Left lobe of liver (tissue), 2 donors: Measurements from ENCODE around the gene PIM2. TPM values are rescaled to one million over a fixed set of nuclear protein-coding genes. Genes with fewer than 3 reads are reported as not detected.

Source experiments
- ATAC-seq: fragments of 200-7000 bp; cut with Tn5 transposase; one replicate; pipeline ENCODE4 v1.9.1; 2020; ENCODE audit warnings: mild to moderate bottlenecking, moderate library complexity
- DNase-seq: peaks from one replicate; pipeline ENCODE4 v3.0.0-alpha.2; 2020; ENCODE audit warnings: low spot score
- total RNA-seq: library from RNA; stranded (reverse); gene quantifications from one replicate; pipeline ENCODE4 v1.2.1, GENCODE V29; 2021
- donor health status: DM: no; HTN: no; CAD: no; lungs with moderate emphysema.
- donor health status: DM: no; HTN: yes; CAD: no.

Gene PIM2
- total RNA-seq, 1 donor from 2014 or later, result 3.8 TPM

- no peak for DNase-seq
- no peak for ATAC-seq
These were observed 17.7 kb upstream of the PIM2 start for GRCh38 chrX:48936429-48937053.

- no peak for DNase-seq
- ATAC-seq, result no peak
These were observed 16.5 kb upstream of the PIM2 start for GRCh38 chrX:48935301-48935670.

GRCh38 chrX:48934581-48935300 lies 15.9 kb upstream of the PIM2 start:
- ATAC-seq, result no peak
- no peak for DNase-seq

- DNase-seq (no peak), ATAC-seq (no peak)
These were observed 14.9 kb upstream of the PIM2 start for GRCh38 chrX:48933757-48934156.

DNA sequence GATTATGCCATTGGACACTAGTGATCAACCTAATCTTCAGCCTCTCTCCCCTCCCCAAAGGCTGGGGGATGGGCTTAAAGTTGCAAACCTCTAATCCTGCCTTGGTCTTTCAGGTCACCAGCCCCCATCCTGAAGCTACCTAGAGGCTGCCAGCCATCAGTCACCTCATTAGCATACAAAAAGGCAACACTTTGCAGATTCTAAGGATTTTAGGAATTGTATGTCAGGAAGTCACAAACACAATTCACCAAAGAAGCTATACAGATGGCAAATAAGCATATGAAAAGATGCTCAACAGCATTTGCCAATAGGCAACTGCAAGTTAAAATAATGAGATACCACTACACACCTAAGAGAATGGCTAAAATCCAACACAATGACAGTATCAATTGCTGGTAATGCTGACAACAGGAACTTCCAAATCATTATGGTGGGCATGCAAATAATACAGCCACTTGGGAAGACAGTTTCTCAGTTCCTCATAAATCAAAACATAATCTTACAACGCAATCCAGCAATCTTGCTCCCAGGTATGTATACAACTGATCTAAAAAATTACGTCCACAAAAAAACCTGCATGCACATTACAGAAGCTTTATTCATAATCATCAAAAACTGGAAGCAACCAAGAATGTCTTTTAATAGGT lies 9.0 kb upstream of the PIM2 start:
- ATAC-seq (no peak), DNase-seq (no peak)

GRCh38 chrX:48927123-48927522 lies 8.3 kb upstream of the PIM2 start:
- ATAC-seq (no peak), DNase-seq (no peak)

GRCh38 chrX:48924270-48924669 lies 5.4 kb upstream of the PIM2 start:
- DNase-seq (no peak), ATAC-seq (no peak)

GRCh38 chrX:48923771-48924170 lies 4.9 kb upstream of the PIM2 start:
- no peak for ATAC-seq
- DNase-seq, result no peak

DNA sequence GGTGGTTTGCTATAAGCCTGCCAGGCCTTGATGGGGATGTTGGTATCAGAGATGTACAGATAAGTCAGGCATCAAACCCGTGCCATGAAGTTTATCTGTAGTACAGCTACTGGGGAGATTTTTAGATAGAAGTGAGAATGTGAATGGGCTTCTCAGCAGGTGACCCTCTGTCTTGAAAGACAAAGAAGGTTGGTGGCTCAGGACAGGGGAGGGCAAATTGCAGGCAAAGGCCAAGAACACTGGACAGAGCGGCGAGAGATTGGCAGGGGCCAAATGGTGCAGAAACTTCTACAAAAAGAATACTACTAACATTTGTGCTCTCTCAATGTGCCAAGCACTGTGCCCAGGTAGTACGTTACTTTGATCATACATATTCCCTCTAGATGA lies 1.9 kb upstream of the PIM2 start:
- ATAC-seq, result no peak

DNA sequence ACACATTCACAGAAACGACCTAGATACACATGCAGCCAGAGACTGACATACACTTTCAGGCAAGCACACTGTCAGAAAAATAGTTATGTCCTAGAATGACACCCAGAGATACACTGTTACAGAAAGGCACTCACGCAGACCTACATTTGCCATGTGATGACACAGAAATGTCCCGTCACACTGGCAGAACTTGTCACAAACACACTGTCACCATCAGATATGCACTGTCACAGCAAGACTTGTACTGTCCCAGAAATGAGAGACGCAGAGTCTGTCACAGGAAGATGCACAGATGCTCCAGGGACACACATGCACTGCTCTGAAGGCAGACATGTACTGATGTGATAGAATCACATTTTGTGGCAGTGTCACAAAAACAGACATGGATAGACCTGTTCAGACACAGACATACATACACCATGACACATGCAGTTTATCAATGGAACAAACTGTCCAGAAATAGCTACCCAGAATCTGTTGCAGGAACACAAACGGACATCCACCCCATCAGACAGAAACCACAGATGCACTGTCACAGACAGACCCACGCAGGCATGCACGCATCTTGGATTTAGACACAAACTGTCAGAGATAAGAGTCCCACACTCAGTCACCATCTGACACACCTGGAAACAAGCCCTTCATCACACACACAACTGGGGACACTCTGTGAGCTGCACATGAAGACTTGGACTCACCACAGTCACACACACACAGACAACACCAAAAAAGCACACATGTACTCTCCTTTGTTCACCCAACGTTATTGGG lies 1.3 kb upstream of the PIM2 start:
- DNase-seq, result no peak
- ATAC-seq, result no peak

More for the DNA sequence above, 1.9 kb upstream of the PIM2 start:
- no peak for DNase-seq

- DNase-seq (no peak), ATAC-seq (peak; percentile 11)
These were observed 577 bp upstream of the PIM2 start for GRCh38 chrX:48919360-48919841.

DNA sequence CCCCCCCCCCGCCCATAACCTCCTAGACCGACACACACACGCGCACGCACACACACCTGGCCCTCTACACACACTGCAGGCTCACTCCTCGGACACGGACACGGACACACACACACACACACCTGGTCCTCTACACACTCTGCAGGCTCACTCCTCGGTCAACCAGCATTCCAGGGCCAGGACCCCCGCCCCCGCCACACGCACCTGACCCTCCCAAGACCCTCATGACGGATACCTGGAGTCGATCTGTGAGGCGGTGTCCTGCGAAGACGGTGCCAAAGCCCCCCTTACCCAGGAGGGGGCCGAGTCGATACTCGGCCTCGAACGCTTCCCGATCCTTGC lies 552 bp downstream of the PIM2 start:
- ATAC-seq (no peak), DNase-seq (no peak)

GRCh38 chrX:48917139-48918001 lies 1.5 kb downstream of the PIM2 start:
- DNase-seq (peak; percentile 88), ATAC-seq (peak; percentile 80)

GRCh38 chrX:48914593-48915493 lies 4.0 kb downstream of the PIM2 start:
- ATAC-seq, result no peak
- DNase-seq, result no peak

- DNase-seq (no peak), ATAC-seq (no peak)
These were observed 5.0 kb downstream of the PIM2 start for GRCh38 chrX:48913605-48914366.

DNA sequence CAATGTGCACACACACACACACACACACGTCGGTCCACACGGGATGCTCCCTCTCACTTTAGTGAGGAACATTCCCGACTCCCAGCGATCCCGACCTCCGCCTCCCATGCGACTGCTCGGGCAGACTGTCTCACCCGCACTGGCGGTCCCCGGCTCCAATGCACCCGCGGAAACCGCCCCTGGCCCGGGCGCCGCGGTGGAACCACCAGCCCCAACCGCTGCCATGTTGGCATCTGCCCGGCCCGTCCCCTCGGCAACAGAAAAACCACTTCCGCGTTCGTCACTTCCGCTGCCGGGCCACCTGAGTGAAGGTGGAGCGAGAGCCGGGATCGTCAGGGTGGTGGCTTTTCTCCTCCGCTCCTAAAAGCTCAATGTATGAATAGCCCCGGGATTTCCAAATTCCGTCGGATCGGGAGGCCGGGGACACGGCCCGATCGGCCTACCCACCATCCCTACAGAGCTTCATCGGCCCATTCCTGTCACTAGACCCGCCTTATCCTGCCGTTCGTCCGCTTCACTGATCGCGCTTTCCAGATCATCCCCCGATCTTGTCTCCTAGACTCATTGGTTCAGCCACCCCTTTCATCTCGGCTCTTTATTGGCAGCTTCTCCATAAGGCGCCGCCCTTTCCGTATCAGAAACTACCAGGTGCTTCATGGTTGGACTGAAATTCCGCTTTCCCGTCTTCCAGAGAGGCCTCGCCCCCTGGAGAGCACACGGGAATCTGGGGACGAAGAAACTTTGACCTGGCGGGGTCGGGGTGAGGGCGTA lies 7.2 kb downstream of the PIM2 start, which contains the start of gene SLC35A2:
TSS of gene SLC35A2 (minus strand) at position 235 of the 771 bp plus-strand sequence. CDS start at position 225, 10 bp downstream.
- peak; percentile 84 for DNase-seq

DNA sequence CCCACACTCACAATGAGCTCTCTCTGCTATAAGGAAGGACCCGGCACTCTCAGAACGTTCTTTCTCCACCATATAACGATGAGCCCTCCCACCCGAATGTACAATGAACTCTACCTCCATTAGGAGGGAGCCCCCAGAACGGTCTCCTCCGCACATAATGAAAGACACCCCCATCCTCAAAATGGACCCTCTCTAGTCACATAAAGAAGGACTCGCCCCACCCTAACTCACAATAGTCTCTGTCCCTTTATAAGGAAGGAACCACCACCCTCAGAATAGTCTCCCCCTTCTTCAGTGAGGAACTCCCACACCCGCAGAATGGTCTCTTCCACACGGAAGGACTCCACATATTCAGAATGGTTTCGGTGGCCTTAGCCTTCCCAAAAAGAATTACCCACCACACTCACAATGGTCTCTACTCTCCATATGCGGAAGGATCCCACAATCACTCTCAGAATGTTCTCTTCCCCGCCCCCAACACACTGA lies 7.9 kb downstream of the PIM2 start:
- DNase-seq (no peak), ATAC-seq (no peak)

More for the DNA sequence above, 7.2 kb downstream of the PIM2 start, which contains the start of gene SLC35A2:
- peak; percentile 90 for ATAC-seq
